ENCODE measurements around the gene TRMT2A. TPM values are rescaled to one million over a fixed set of nuclear protein-coding genes. Genes with fewer than 3 reads are reported as not detected.
"Not testable (repeated sequence)": the region's sequence is repeated elsewhere in the genome, so short reads cannot be mapped to it uniquely, and the experiment has no call there.

TRMT2A gene
- total RNA-seq, 1 experiment from 2014 or later, result 54.8 TPM

- peaks cover 55% of the 10 kb centered on the region for H3K79me2 ChIP-seq (ENCODE audit: low read length)
- H3K9me3 ChIP-seq (ENCODE audit: low read length), result no peaks in the 10 kb centered on the region
- peak overlapping the region; percentile 81 for H3K9ac ChIP-seq (ENCODE audit: low read length)
- H3K9me2 ChIP-seq (replicated peaks; ENCODE audit: insufficient read depth, low read length), result no peaks in the 10 kb centered on the region
- H2AFZ ChIP-seq (ENCODE audit: low read length), result 0 out of 2 replicates have a peak overlapping the region, but pooled peaks have one; percentile 1
- H4K20me1 ChIP-seq (ENCODE audit: insufficient read depth, low read depth, low read length), result no peaks in the 10 kb centered on the region; the same call in 1 of the 2 replicates
- H3K4me3 ChIP-seq (ENCODE audit: low read length), result peak overlapping the region; percentile 86
- H3K4me1 ChIP-seq (ENCODE audit: low read length), result peaks cover 31% of the 10 kb centered on the region
- H3K4me2 ChIP-seq (ENCODE audit: low read depth, low read length, poor library complexity, severe bottlenecking), result peak overlapping the region; percentile 84
- peak; percentile 87 for DNase-seq
- H3K27me3 ChIP-seq (ENCODE audit: low read length), result no peaks in the 10 kb centered on the region
- H3K27ac ChIP-seq (ENCODE audit: low read length), result peak overlapping the region; percentile 78
- H3K36me3 ChIP-seq (ENCODE audit: insufficient read depth, low read length), result peaks cover 4% of the 10 kb centered on the region; the same call in 1 of the 2 replicates
Observed at GRCh38 chr22:20080445-20080775, 36.6 kb downstream of the TRMT2A start.

- H3K27ac ChIP-seq (ENCODE audit: low read length), result peak within 1 kb of the TSS; percentile 78
- peak within 1 kb of the TSS; percentile 81 for H3K9ac ChIP-seq (ENCODE audit: low read length)
- H3K9me2 ChIP-seq (replicated peaks; ENCODE audit: insufficient read depth, low read length), result no peaks in the 10 kb centered on the region
- peak; percentile 93 for DNase-seq
- H3K4me2 ChIP-seq (ENCODE audit: low read depth, low read length, poor library complexity, severe bottlenecking), result peak within 1 kb of the TSS; percentile 94
- no peaks in the 10 kb centered on the region; the same call in 1 of the 2 replicates for H4K20me1 ChIP-seq (ENCODE audit: insufficient read depth, low read depth, low read length)
- H3K79me2 ChIP-seq (ENCODE audit: low read length), result peaks cover 50% of the 10 kb centered on the region
- H3K4me3 ChIP-seq (ENCODE audit: low read length), result peak within 1 kb of the TSS; percentile 86
- H3K9me3 ChIP-seq (ENCODE audit: low read length), result no peaks in the 10 kb centered on the region
- H2AFZ ChIP-seq (ENCODE audit: low read length), result peak within 1 kb of the TSS; percentile 95
- H3K36me3 ChIP-seq (ENCODE audit: insufficient read depth, low read length), result no peaks in the 10 kb centered on the region
- peaks cover 31% of the 10 kb centered on the region for H3K4me1 ChIP-seq (ENCODE audit: low read length)
- no peaks in the 10 kb centered on the region for H3K27me3 ChIP-seq (ENCODE audit: low read length)
Observed at GRCh38 chr22:20079745-20080444, 37.1 kb downstream of the TRMT2A start, which contains the start of gene DGCR8. Gene DGCR8 (plus strand): TSS chr22:20080241. CDS start chr22:20085964, 5,723 bp downstream.

- Histone ChIP-seq H3K4me3 (ENCODE audit: low read length) (no peak overlapping the region), H3K27me3 (ENCODE audit: low read length) (no peaks in the 10 kb centered on the region), H3K9me2 (replicated peaks; ENCODE audit: insufficient read depth, low read length) (no peaks in the 10 kb centered on the region), H3K79me2 (ENCODE audit: low read length) (peaks cover 18% of the 10 kb centered on the region), H3K36me3 (ENCODE audit: insufficient read depth, low read length) (no peaks in the 10 kb centered on the region), H2AFZ (ENCODE audit: low read length) (no peak overlapping the region), H3K27ac (ENCODE audit: low read length) (no peak overlapping the region), H3K9ac (ENCODE audit: low read length) (no peak overlapping the region), H4K20me1 (ENCODE audit: insufficient read depth, low read depth, low read length) (no peaks in the 10 kb centered on the region; the same call in 1 of the 2 replicates), H3K9me3 (ENCODE audit: low read length) (no peaks in the 10 kb centered on the region), H3K4me2 (ENCODE audit: low read depth, low read length, poor library complexity, severe bottlenecking) (no peak overlapping the region), H3K4me1 (ENCODE audit: low read length) (peaks cover 15% of the 10 kb centered on the region)
- DNase-seq, result peak; percentile 45
Observed at GRCh38 chr22:20076627-20077172, 40.3 kb downstream of the TRMT2A start.

DNA sequence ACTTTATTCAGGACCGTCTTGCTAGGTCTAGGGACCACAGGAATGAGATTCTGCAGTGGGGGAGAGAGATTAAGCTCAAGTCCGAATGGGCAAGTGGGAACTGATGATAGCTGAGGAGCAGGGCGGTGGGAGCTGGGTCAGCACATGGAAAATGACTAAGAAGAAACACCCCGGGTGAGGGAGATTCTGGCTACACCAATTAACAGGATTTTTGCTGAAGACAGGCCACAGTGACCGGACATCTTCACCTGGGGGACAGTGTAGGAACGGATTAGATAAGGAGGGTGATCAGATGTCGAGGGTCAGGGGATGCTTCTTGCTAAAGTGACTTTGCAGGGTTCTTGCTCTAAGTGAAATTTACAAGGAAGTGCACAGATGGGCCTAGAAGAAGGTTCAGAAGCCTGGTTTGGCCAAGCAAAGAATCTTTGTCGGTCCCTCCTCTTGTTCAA is 45.5 kb downstream of the TRMT2A start:
- no peaks in the 10 kb centered on the region for H3K79me2 ChIP-seq (ENCODE audit: low read length)
- no peaks in the 10 kb centered on the region for H3K9me2 ChIP-seq (replicated peaks; ENCODE audit: insufficient read depth, low read length)
- H4K20me1 ChIP-seq (ENCODE audit: insufficient read depth, low read depth, low read length), result no peaks in the 10 kb centered on the region
- H3K36me3 ChIP-seq (ENCODE audit: insufficient read depth, low read length), result no peaks in the 10 kb centered on the region
- H3K4me3 ChIP-seq (ENCODE audit: low read length), result no peak overlapping the region
- no peaks in the 10 kb centered on the region for H3K9me3 ChIP-seq (ENCODE audit: low read length)
- H3K9ac ChIP-seq (ENCODE audit: low read length), result no peak overlapping the region
- DNase-seq, result no peak
- no peak overlapping the region for H3K4me2 ChIP-seq (ENCODE audit: low read depth, low read length, poor library complexity, severe bottlenecking)
- no peak overlapping the region for H3K27ac ChIP-seq (ENCODE audit: low read length)
- no peaks in the 10 kb centered on the region for H3K4me1 ChIP-seq (ENCODE audit: low read length)
- no peaks in the 10 kb centered on the region for H3K27me3 ChIP-seq (ENCODE audit: low read length)
- H2AFZ ChIP-seq (ENCODE audit: low read length), result no peak overlapping the region

DNA sequence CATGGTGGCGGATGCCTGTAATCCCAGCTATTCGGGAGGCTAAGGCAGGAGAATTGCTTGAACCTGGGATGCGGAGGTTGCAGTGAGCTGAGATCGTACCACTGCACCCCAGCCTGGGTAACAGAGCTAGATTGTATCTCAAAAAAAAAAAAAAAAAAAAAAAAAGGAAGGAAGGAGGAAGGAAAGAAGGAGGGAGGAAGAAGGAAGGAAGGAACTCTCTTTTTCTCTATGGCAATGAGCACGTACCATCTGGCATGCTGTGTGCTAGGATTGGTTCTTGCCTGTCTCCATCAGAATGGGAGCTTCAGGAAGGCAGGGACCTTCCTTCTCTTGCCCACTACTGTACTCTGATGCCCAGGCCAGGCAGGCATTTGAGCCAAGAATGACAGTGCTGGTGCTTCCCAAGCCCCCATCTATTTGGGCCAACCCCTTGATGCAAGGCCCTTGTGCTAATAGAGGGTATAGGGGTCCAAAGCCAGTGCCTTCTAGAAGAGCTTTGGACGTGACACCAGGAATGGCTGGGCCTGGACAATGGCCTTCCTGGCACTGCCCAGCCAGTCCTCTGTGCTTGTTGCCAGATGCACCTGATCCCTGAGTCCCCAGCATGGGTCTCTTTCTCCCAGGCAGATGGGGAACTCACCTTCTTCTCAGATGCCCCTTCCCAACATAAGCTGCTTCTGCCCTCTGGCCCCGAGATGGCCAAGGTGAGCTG is 47.5 kb downstream of the TRMT2A start:
- Histone ChIP-seq H3K4me1 (ENCODE audit: low read length) (no peaks in the 10 kb centered on the region), H3K27ac (ENCODE audit: low read length) (no peak overlapping the region), H3K9me3 (ENCODE audit: low read length) (no peaks in the 10 kb centered on the region), H3K9me2 (replicated peaks; ENCODE audit: insufficient read depth, low read length) (no peaks in the 10 kb centered on the region), H3K27me3 (ENCODE audit: low read length) (no peaks in the 10 kb centered on the region), H2AFZ (ENCODE audit: low read length) (no peak overlapping the region), H3K4me2 (ENCODE audit: low read depth, low read length, poor library complexity, severe bottlenecking) (no peak overlapping the region), H3K79me2 (ENCODE audit: low read length) (no peaks in the 10 kb centered on the region), H4K20me1 (ENCODE audit: insufficient read depth, low read depth, low read length) (no peaks in the 10 kb centered on the region), H3K9ac (ENCODE audit: low read length) (no peak overlapping the region), H3K4me3 (ENCODE audit: low read length) (no peak overlapping the region), H3K36me3 (ENCODE audit: insufficient read depth, low read length) (no peaks in the 10 kb centered on the region)
- DNase-seq, result no peak

- Histone ChIP-seq H3K36me3 (ENCODE audit: insufficient read depth, low read length) (no peaks in the 10 kb centered on the region), H3K27ac (ENCODE audit: low read length) (no peak overlapping the region), H4K20me1 (ENCODE audit: insufficient read depth, low read depth, low read length) (no peaks in the 10 kb centered on the region), H3K9ac (ENCODE audit: low read length) (no peak overlapping the region), H3K9me2 (replicated peaks; ENCODE audit: insufficient read depth, low read length) (no peaks in the 10 kb centered on the region), H3K9me3 (ENCODE audit: low read length) (no peaks in the 10 kb centered on the region), H3K27me3 (ENCODE audit: low read length) (no peaks in the 10 kb centered on the region), H2AFZ (ENCODE audit: low read length) (no peak overlapping the region), H3K4me1 (ENCODE audit: low read length) (no peaks in the 10 kb centered on the region), H3K4me2 (ENCODE audit: low read depth, low read length, poor library complexity, severe bottlenecking) (no peak overlapping the region), H3K4me3 (ENCODE audit: low read length) (no peak overlapping the region), H3K79me2 (ENCODE audit: low read length) (no peaks in the 10 kb centered on the region)
- DNase-seq, result no peak
Observed at GRCh38 chr22:20068640-20069039, 48.4 kb downstream of the TRMT2A start.

GRCh38 chr22:20067384-20067682 is 49.7 kb downstream of the TRMT2A start:
- not testable (repeated sequence) for H3K4me2 ChIP-seq (ENCODE audit: low read depth, low read length, poor library complexity, severe bottlenecking); H3K9me2 ChIP-seq (replicated peaks; ENCODE audit: insufficient read depth, low read length); H3K36me3 ChIP-seq (ENCODE audit: insufficient read depth, low read length); H3K9ac ChIP-seq (ENCODE audit: low read length); H3K27me3 ChIP-seq (ENCODE audit: low read length); H2AFZ ChIP-seq (ENCODE audit: low read length); H3K4me1 ChIP-seq (ENCODE audit: low read length); H3K79me2 ChIP-seq (ENCODE audit: low read length); H3K9me3 ChIP-seq (ENCODE audit: low read length); DNase-seq; H3K27ac ChIP-seq (ENCODE audit: low read length); H3K4me3 ChIP-seq (ENCODE audit: low read length); H4K20me1 ChIP-seq (ENCODE audit: insufficient read depth, low read depth, low read length)

- H3K9me2 ChIP-seq (replicated peaks; ENCODE audit: insufficient read depth, low read length), result no peaks in the 10 kb centered on the region
- no peak for DNase-seq
Observed at GRCh38 chr22:20066617-20067383, 50.2 kb downstream of the TRMT2A start.

More at GRCh38 chr22:20066617-20067383, 50.2 kb downstream of the TRMT2A start:
- Histone ChIP-seq H3K27ac (ENCODE audit: low read length) (no peak overlapping the region), H4K20me1 (ENCODE audit: insufficient read depth, low read depth, low read length) (no peaks in the 10 kb centered on the region), H3K4me2 (ENCODE audit: low read depth, low read length, poor library complexity, severe bottlenecking) (no peak overlapping the region), H3K27me3 (ENCODE audit: low read length) (no peaks in the 10 kb centered on the region), H3K9ac (ENCODE audit: low read length) (no peak overlapping the region), H3K4me3 (ENCODE audit: low read length) (no peak overlapping the region), H3K4me1 (ENCODE audit: low read length) (no peaks in the 10 kb centered on the region), H3K36me3 (ENCODE audit: insufficient read depth, low read length) (0 out of 2 replicates have a peak, but pooled peaks cover under 1% of the 10 kb centered on the region), H3K79me2 (ENCODE audit: low read length) (no peaks in the 10 kb centered on the region), H2AFZ (ENCODE audit: low read length) (no peak overlapping the region), H3K9me3 (ENCODE audit: low read length) (no peaks in the 10 kb centered on the region)
